ENCODE measurements around the gene RIOX2. TPM values are rescaled to one million over a fixed set of nuclear protein-coding genes. Genes with fewer than 3 reads are reported as not detected.
"Not testable (repeated sequence)": the region's sequence is repeated elsewhere in the genome, so short reads cannot be mapped to it uniquely, and the experiment has no call there.

Gene RIOX2
- total RNA-seq, 2 experiments from 2014 or later: 23.8 to 24.2 TPM

- H3K27me3 Mint-ChIP-seq; DNase-seq; ATAC-seq (ENCODE audit: low read depth); H3K9me3 Mint-ChIP-seq; H3K27ac Mint-ChIP-seq; H3K4me3 Mint-ChIP-seq; H3K36me3 Mint-ChIP-seq; POLR2A ChIA-PET: not testable (repeated sequence)
- peaks cover 14% of the 10 kb centered on the region for H3K4me1 Mint-ChIP-seq
These were observed 62.4 kb downstream of the RIOX2 start for GRCh38 chr3:97909830-97910229.

- DNase-seq: no peak
- Mint-ChIP-seq H3K27me3 (no peaks in the 10 kb centered on the region), H3K27ac (no peak overlapping the region), H3K36me3 (peaks cover 2% of the 10 kb centered on the region), H3K9me3 (no peaks in the 10 kb centered on the region), H3K4me3 (no peak overlapping the region), H3K4me1 (peaks cover 5% of the 10 kb centered on the region)
- POLR2A ChIA-PET: no interaction called here
- ATAC-seq (ENCODE audit: low read depth): no peak
These were observed 70.7 kb downstream of the RIOX2 start for GRCh38 chr3:97901313-97902248.

GRCh38 chr3:97899331-97899730 is 72.9 kb downstream of the RIOX2 start:
- H3K36me3 Mint-ChIP-seq: peaks cover 2% of the 10 kb centered on the region
- ATAC-seq (ENCODE audit: low read depth) (no peak), DNase-seq (no peak)
- POLR2A ChIA-PET: no interaction called here
- peaks cover 5% of the 10 kb centered on the region for H3K4me1 Mint-ChIP-seq
- H3K4me3 Mint-ChIP-seq: no peak overlapping the region
- H3K27me3 Mint-ChIP-seq: no peaks in the 10 kb centered on the region
- H3K27ac Mint-ChIP-seq: no peak overlapping the region
- H3K9me3 Mint-ChIP-seq: no peaks in the 10 kb centered on the region

GRCh38 chr3:97896547-97896946 is 75.7 kb downstream of the RIOX2 start:
- DNase-seq (no peak), ATAC-seq (ENCODE audit: low read depth) (no peak)
- H3K4me3 Mint-ChIP-seq: no peak overlapping the region
- H3K4me1 Mint-ChIP-seq: peaks cover 3% of the 10 kb centered on the region
- no peak overlapping the region for H3K27ac Mint-ChIP-seq
- no peaks in the 10 kb centered on the region for H3K9me3 Mint-ChIP-seq
- POLR2A ChIA-PET: no interaction called here
- H3K27me3 Mint-ChIP-seq: no peaks in the 10 kb centered on the region
- H3K36me3 Mint-ChIP-seq: peaks cover 2% of the 10 kb centered on the region

GRCh38 chr3:97896129-97896528 is 76.1 kb downstream of the RIOX2 start:
- Mint-ChIP-seq H3K4me3 (no peak overlapping the region), H3K9me3 (no peaks in the 10 kb centered on the region), H3K36me3 (peaks cover 2% of the 10 kb centered on the region), H3K27me3 (no peaks in the 10 kb centered on the region), H3K4me1 (no peaks in the 10 kb centered on the region), H3K27ac (no peak overlapping the region)
- POLR2A ChIA-PET: no interaction called here
- DNase-seq: no peak
- ATAC-seq (ENCODE audit: low read depth): no peak

GRCh38 chr3:97895216-97895615 is 77.0 kb downstream of the RIOX2 start:
- H3K4me1 Mint-ChIP-seq: no peaks in the 10 kb centered on the region

GRCh38 chr3:97892852-97893251 is 79.4 kb downstream of the RIOX2 start:
- Mint-ChIP-seq H3K9me3 (no peaks in the 10 kb centered on the region), H3K4me3 (no peak overlapping the region), H3K4me1 (no peaks in the 10 kb centered on the region), H3K27ac (no peak overlapping the region), H3K36me3 (no peaks in the 10 kb centered on the region), H3K27me3 (no peaks in the 10 kb centered on the region)
- POLR2A ChIA-PET: no interaction called here
- no peak for DNase-seq
- no peak for ATAC-seq (ENCODE audit: low read depth)

More at GRCh38 chr3:97895216-97895615, 77.0 kb downstream of the RIOX2 start:
- H3K9me3 Mint-ChIP-seq: no peaks in the 10 kb centered on the region
- no peak overlapping the region for H3K27ac Mint-ChIP-seq
- POLR2A ChIA-PET: no interaction called here
- no peak overlapping the region for H3K4me3 Mint-ChIP-seq
- no peak for ATAC-seq (ENCODE audit: low read depth)
- no peak for DNase-seq
- H3K27me3 Mint-ChIP-seq: no peaks in the 10 kb centered on the region
- H3K36me3 Mint-ChIP-seq: peaks cover 2% of the 10 kb centered on the region

Other genes with a start within 250 kb of the RIOX2 start
- gene ARL6, start 207.7 kb downstream of the RIOX2 start, total RNA-seq: 1 to 10 TPM; 4.9 to 6.3 TPM
- gene CRYBG3, start 150.4 kb downstream of the RIOX2 start, total RNA-seq: 1 to 10 TPM; 5.3 to 5.7 TPM
- gene GABRR3, start 62.9 kb upstream of the RIOX2 start, total RNA-seq: not detected
- gene OR5AC2, start 114.7 kb upstream of the RIOX2 start, total RNA-seq: not detected
- gene OR5H1, start 158.3 kb upstream of the RIOX2 start, total RNA-seq: not detected
- not detected for gene OR5H14, start 175.0 kb upstream of the RIOX2 start, total RNA-seq
- gene OR5H15, start 194.3 kb upstream of the RIOX2 start, total RNA-seq: not detected